HepG2 (cell line): ENCODE results near the gene FBRSL1. TPM values are rescaled to one million over a fixed set of nuclear protein-coding genes. Genes with fewer than 3 reads are reported as not detected.
A peak's percentile ranks its signal among the peaks of the same experiment; 100 is the strongest.

Experiments
- ATAC-seq: fragments of 200-7000 bp; cut with Tn5 transposase; 3 replicates; pipeline ENCODE4 v1.9.1; 2020; ENCODE audit warnings: mild to moderate bottlenecking, moderate library complexity
- BruUV-seq: library from RNA; stranded (reverse); fragments of 400-500 nt; replicated peaks from 2 replicates; lab custom pipeline; 2021; lab: Mats Ljungman, UMichigan
- CTCF ChIA-PET: fragments of 300-600 bp; formaldehyde crosslinking; extraction: SDS; loops from one replicate; lab custom pipeline; 2021; ENCODE audit warnings: low total read pairs, inconsistent platforms, low intra/inter-chr PET ratio; lab: Yijun Ruan, JAX
- POLR2A ChIA-PET: fragments of 350-600 bp; sonication (Branson Sonifier 250); formaldehyde crosslinking; loops from one replicate; lab custom pipeline; 2020; ENCODE audit warnings: antibody characterized with exemption, inconsistent platforms; lab: Yijun Ruan, JAX
- DNase-seq: peaks from one replicate; pipeline ENCODE4 v3.0.0-alpha.2; 2015; ENCODE audit warnings: low spot score
- FAIRE-seq: peaks from 3 replicates; lab custom pipeline; 2011; peaks lifted over from hg19 to GRCh38; lab: Jason Lieb, UNC
- H2AFZ ChIP-seq: one replicate; pipeline ENCODE4 v1.6.1; 2011; ENCODE audit warnings: low read length, inconsistent platforms
- H3K27ac ChIP-seq: fragments of 300-600 bp; 3 replicates; pipeline ENCODE4 v1.8.0; 2011; ENCODE audit warnings: mixed run types, mild to moderate bottlenecking, mixed read lengths, low read length, inconsistent platforms; ENCODE audit not compliant: insufficient read depth; ENCODE audit errors: extremely low read length
- H3K27me3 ChIP-seq, 2 experiments: fragments of 200-600 bp in 1 of 2; 2 replicates in 1 of 2; 3 replicates in 1 of 2; pipeline versions ENCODE4 v1.6.0 to v1.8.0; 2011; ENCODE audit warnings: low read length in 2 of 2, mild to moderate bottlenecking in 2 of 2, moderate library complexity in 2 of 2, inconsistent platforms in 1 of 2; ENCODE audit not compliant: insufficient read depth in 2 of 2, control insufficient read depth in 1 of 2
- H3K36me3 ChIP-seq, 2 experiments: fragments of 200-600 bp in 1 of 2; replicated peaks in 1 of 2; 2 replicates in 1 of 2; 3 replicates in 1 of 2; pipeline versions ENCODE4 v1.5.1 to v1.8.0; 2011; ENCODE audit warnings: low read length in 2 of 2, inconsistent platforms in 1 of 2; ENCODE audit not compliant: insufficient read depth in 2 of 2, control insufficient read depth in 1 of 2
- H3K4me1 ChIP-seq: 2 replicates; pipeline ENCODE4 v1.5.1; 2012; ENCODE audit warnings: low read length, inconsistent platforms; ENCODE audit not compliant: insufficient read depth
- H3K4me2 ChIP-seq: 2 replicates; pipeline ENCODE4 v1.6.0; 2011; ENCODE audit warnings: low read depth, low read length, inconsistent platforms
- H3K4me3 ChIP-seq, 3 experiments: fragments of 200-600 bp in 1 of 3; sonication (generic), shearing (Covaris generic) in 1 of 3; replicated peaks in 1 of 3; 2 replicates each; pipeline ENCODE4 v1.5.1; 2011 to 2016; ENCODE audit warnings: low read length in 3 of 3, inconsistent platforms in 2 of 3, low read depth in 2 of 3, mild to moderate bottlenecking in 2 of 3, control low read depth in 1 of 3, mixed read lengths in 1 of 3; ENCODE audit not compliant: insufficient read depth in 1 of 3
- H3K79me2 ChIP-seq: one replicate; pipeline ENCODE4 v1.6.1; 2011; ENCODE audit warnings: low read length, inconsistent platforms; ENCODE audit not compliant: insufficient read depth
- H3K9ac ChIP-seq: 2 replicates; pipeline ENCODE4 v1.6.0; 2011; ENCODE audit warnings: mild to moderate bottlenecking, low read depth, low read length, inconsistent platforms; ENCODE audit not compliant: insufficient read depth
- H3K9me3 ChIP-seq: 2 replicates; pipeline ENCODE4 v1.5.1; 2012; ENCODE audit warnings: mild to moderate bottlenecking, low read length
- H4K20me1 ChIP-seq: 2 replicates; pipeline ENCODE4 v1.6.0; 2011; ENCODE audit warnings: inconsistent platforms, mild to moderate bottlenecking, low read length, moderate library complexity; ENCODE audit not compliant: insufficient read depth
- ATF7 ChIP-seq, 2 experiments: fragments of 450-650 bp in 1 of 2; sonication (generic) in 1 of 2; formaldehyde crosslinking in 1 of 2; IDR thresholded peaks; 2 replicates each; pipeline versions ENCODE4 v1.4.0 to v1.6.1; 2016 to 2020; ENCODE audit warnings: antibody characterized with exemption in 1 of 2, mild to moderate bottlenecking in 1 of 2, missing genetic modification reagents in 1 of 2
- CEBPB ChIP-seq: IDR thresholded peaks from 2 replicates; pipeline ENCODE4 v1.6.1; 2011; ENCODE audit warnings: low read depth, low read length, improper control_type of control experiment, borderline replicate concordance
- CREBL2 ChIP-seq: sonication (generic); formaldehyde crosslinking; IDR thresholded peaks from 2 replicates; pipeline ENCODE4 v1.8.1; 2023; ENCODE audit warnings: missing genetic modification reagents, mild to moderate bottlenecking, borderline replicate concordance
- ERF ChIP-seq: IDR thresholded peaks from 2 replicates; pipeline ENCODE4 v1.6.1; 2018; ENCODE audit warnings: missing biosample characterization, missing genetic modification reagents
- GTF3A ChIP-seq: sonication (generic); formaldehyde crosslinking; conservative IDR thresholded peaks from 2 replicates; pipeline ENCODE4 v1.4.0; 2020; ENCODE audit warnings: mild to moderate bottlenecking, missing genetic modification reagents
- HNRNPL ChIP-seq: fragments of 200-400 bp; formaldehyde crosslinking; IDR thresholded peaks from 2 replicates; pipeline ENCODE4 v1.6.1; 2017; ENCODE audit warnings: mild to moderate bottlenecking, low read depth, low read length
- KDM3A ChIP-seq: IDR thresholded peaks from 2 replicates; pipeline ENCODE4 v1.6.1; 2018; ENCODE audit warnings: low read depth, missing compliant biosample characterization
- PHF20 ChIP-seq: sonication (generic); formaldehyde crosslinking; IDR thresholded peaks from 2 replicates; pipeline ENCODE4 v1.5.0; 2020; ENCODE audit warnings: mild to moderate bottlenecking, missing genetic modification reagents
- ZNF124 ChIP-seq: sonication (generic); formaldehyde crosslinking; IDR thresholded peaks from 2 replicates; pipeline ENCODE4 v1.4.0; 2020; ENCODE audit warnings: missing genetic modification reagents
- ZNF205 ChIP-seq: IDR thresholded peaks from 2 replicates; pipeline ENCODE4 v1.6.1; 2018; ENCODE audit warnings: missing biosample characterization, missing genetic modification reagents
- ZNF354B ChIP-seq: sonication (generic); formaldehyde crosslinking; IDR thresholded peaks from 2 replicates; pipeline ENCODE4 v1.8.0; 2022; ENCODE audit warnings: mild to moderate bottlenecking, missing genetic modification reagents
- ZNF572 ChIP-seq: sonication (generic); formaldehyde crosslinking; IDR thresholded peaks from 2 replicates; pipeline ENCODE4 v1.5.1; 2020; ENCODE audit warnings: mild to moderate bottlenecking, missing genetic modification reagents
- ZNF781 ChIP-seq: sonication (generic); formaldehyde crosslinking; IDR thresholded peaks from 2 replicates; pipeline ENCODE4 v1.5.1; 2020; ENCODE audit warnings: borderline replicate concordance, mild to moderate bottlenecking, missing genetic modification reagents; ENCODE audit errors: not compliant biosample characterization
- ZNF83 ChIP-seq: sonication (generic); formaldehyde crosslinking; IDR thresholded peaks from 2 replicates; pipeline ENCODE4 v1.4.0; 2020; ENCODE audit warnings: missing genetic modification reagents, mild to moderate bottlenecking, borderline replicate concordance
- ZUFSP ChIP-seq: sonication (generic); formaldehyde crosslinking; IDR thresholded peaks from 2 replicates; pipeline ENCODE4 v1.9.0; 2021; ENCODE audit warnings: missing genetic modification reagents, mild to moderate bottlenecking, borderline replicate concordance
- WGBS: methylation state at CpG from one replicate; pipeline ENCODE4 v1.1.6; 2017; ENCODE audit warnings: low lambda C conversion rate; 5-methylcytosine and 5-hydroxymethylcytosine counted together
- in situ Hi-C: cut with HindIII; loops from 2 replicates; pipeline ENCODE4 v1.10.0; 2017; ENCODE audit warnings: low pct_unique_long_range_greater_than_20kb; ENCODE audit not compliant: extremely low pct_ligation_motif_present
- intact Hi-C: fragments of 100-400 bp; cut with micrococcal nuclease; formaldehyde crosslinking; loops from one replicate; pipeline ENCODE4 v1.10.0; 2022; ENCODE audit not compliant: unreplicated experiment
- polyA plus RNA-seq, 8 experiments: library from polyadenylated mRNA; depleted of rRNA in 3 of 8; stranded (reverse) in 7 of 8; unstranded in 1 of 8; fragments of >200 nt; fragmentation: Illumina TruSeq in 4 of 8; extraction: Trizol in 4 of 8; gene quantifications; 2 replicates each; pipeline versions ENCODE4 v1.2.1 to v1.2.3, GENCODE V29; 2011 to 2016; ENCODE audit warnings: low read depth in 4 of 8, missing spikeins in 1 of 8, mixed read lengths in 1 of 8; ENCODE audit not compliant: insufficient read depth in 1 of 8
- total RNA-seq, 5 experiments: library from RNA; depleted of rRNA; stranded (reverse); fragments of >200 nt; fragmentation: Illumina TruSeq; extraction: Trizol; gene quantifications; 2 replicates each; pipeline ENCODE4 v1.2.3, GENCODE V29; 2016; ENCODE audit warnings: low read depth in 1 of 5
- TF ChIP-seq, protein P1 (sequence below): sonication (generic); formaldehyde crosslinking; IDR thresholded peaks from 2 replicates; pipeline ENCODE4 v1.5.0; 2020; ENCODE audit warnings: missing genetic modification reagents

The FBRSL1 gene
- total and polyA plus RNA-seq, 2 of the 13 experiments (the other 11 are each of a cell fraction or from before 2014, with no cell fraction given) = 3.6 to 7.9 TPM

- Histone ChIP-seq H3K36me3 (no peaks in the 10 kb centered on the region), H3K79me2 (no peaks in the 10 kb centered on the region), H3K27me3 (no peaks in the 10 kb centered on the region), H3K4me3 (no peak overlapping the region), H3K9me3 (peaks cover 9% of the 10 kb centered on the region; the same call in 1 of the 2 replicates), H3K4me2 (no peak overlapping the region), H3K27ac (no peak overlapping the region), H3K9ac (no peak overlapping the region), H2AFZ (no peak overlapping the region), H4K20me1 (peaks cover 10% of the 10 kb centered on the region; the same call in 1 of the 2 replicates), H3K4me1 (no peaks in the 10 kb centered on the region)
- TF ChIP-seq HNRNPL = peak; percentile 87
- no peak for TF ChIP-seq ATF7 (IDR thresholded peaks at IDR 0.05)
- no peak for TF ChIP-seq ATF7 (CRISPR knock-in tag; IDR thresholded peaks at IDR 0.05)
- ChIA-PET CTCF (no interaction called here), POLR2A (no interaction called here)
- in situ Hi-C loops = no loop called here
- DNase-seq (no peak), FAIRE-seq (no peak), ATAC-seq (no peak)
- no TSS peak for BruUV-seq
- 93% methylated on average over 20 of the region's 23 CpGs for WGBS
- intact Hi-C loops = no loop called here
Observed at GRCh38 chr12:132539016-132539773, 49.2 kb downstream of the FBRSL1 start.

DNA sequence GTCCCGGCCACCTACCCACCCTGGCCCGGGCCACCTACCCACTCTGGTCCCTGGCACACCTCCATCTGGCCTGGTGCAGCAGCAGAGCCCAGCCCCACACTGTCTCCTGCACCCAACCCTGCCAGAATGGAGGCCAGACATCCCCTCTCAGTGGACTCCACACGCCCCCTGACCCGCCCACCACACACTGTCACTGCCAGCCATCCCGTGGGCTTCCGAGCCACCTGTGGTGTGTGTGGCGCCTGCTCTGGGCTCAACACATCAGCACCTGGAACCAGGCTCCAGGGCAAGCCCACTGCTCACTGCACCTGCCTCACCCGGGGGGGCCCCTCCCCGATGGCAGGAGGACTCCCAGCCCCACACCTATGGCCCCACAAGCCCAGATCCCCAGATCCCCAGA lies 50.5 kb downstream of the FBRSL1 start:
- in situ Hi-C loops = no loop called here
- H3K9me3 ChIP-seq = peaks cover 9% of the 10 kb centered on the region; the same call in 1 of the 2 replicates
- no peaks in the 10 kb centered on the region for H3K79me2 ChIP-seq
- no TSS peak for BruUV-seq
- WGBS = 92% methylated on average over 4 of the region's 9 CpGs
- no peak overlapping the region for H3K27ac ChIP-seq
- intact Hi-C loops = no loop called here
- H4K20me1 ChIP-seq = peaks cover 14% of the 10 kb centered on the region; the same call in 1 of the 2 replicates
- FAIRE-seq = no peak
- H3K4me3 ChIP-seq = no peak overlapping the region
- no peaks in the 10 kb centered on the region for H3K27me3 ChIP-seq
- no peaks in the 10 kb centered on the region for H3K36me3 ChIP-seq
- H3K9ac ChIP-seq = no peak overlapping the region
- no peak overlapping the region for H2AFZ ChIP-seq
- H3K4me1 ChIP-seq = no peaks in the 10 kb centered on the region
- no peak for ATAC-seq
- CTCF ChIA-PET = no interaction called here
- no peak for DNase-seq
- H3K4me2 ChIP-seq = no peak overlapping the region
- POLR2A ChIA-PET = no interaction called here
- TF ChIP-seq ERF (CRISPR knock-in tag) = no peak
- no peak for TF ChIP-seq ZNF124 (CRISPR knock-in tag)
- TF ChIP-seq, protein P1, sequence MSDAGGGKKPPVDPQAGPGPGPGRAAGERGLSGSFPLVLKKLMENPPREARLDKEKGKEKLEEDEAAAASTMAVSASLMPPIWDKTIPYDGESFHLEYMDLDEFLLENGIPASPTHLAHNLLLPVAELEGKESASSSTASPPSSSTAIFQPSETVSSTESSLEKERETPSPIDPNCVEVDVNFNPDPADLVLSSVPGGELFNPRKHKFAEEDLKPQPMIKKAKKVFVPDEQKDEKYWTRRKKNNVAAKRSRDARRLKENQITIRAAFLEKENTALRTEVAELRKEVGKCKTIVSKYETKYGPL = no peak
- TF ChIP-seq ZNF572 (CRISPR knock-in tag) = no peak
- no peak for TF ChIP-seq CEBPB
- TF ChIP-seq ZNF354B (CRISPR knock-in tag) = no peak
- TF ChIP-seq PHF20 (CRISPR knock-in tag) = no peak
- TF ChIP-seq CREBL2 (CRISPR knock-in tag) = no peak
- TF ChIP-seq GTF3A (CRISPR knock-in tag) = no peak
- no peak for TF ChIP-seq ZUFSP (CRISPR knock-in tag)
- TF ChIP-seq KDM3A (CRISPR knock-in tag) = no peak
- TF ChIP-seq ZNF83 (CRISPR knock-in tag) = no peak
- no peak for TF ChIP-seq ZNF781 (CRISPR knock-in tag)
- TF ChIP-seq ZNF205 (CRISPR knock-in tag) = no peak
